ENCODE measurements around the gene TRPV6. TPM values are rescaled to one million over a fixed set of nuclear protein-coding genes. Genes with fewer than 3 reads are reported as not detected.

TRPV6 gene
- total RNA-seq, 6 experiments from 2014 or later = not detected

- H3K27ac Mint-ChIP-seq = no peak overlapping the region
- no peak for DNase-seq
- TF ChIP-seq, protein P1, sequence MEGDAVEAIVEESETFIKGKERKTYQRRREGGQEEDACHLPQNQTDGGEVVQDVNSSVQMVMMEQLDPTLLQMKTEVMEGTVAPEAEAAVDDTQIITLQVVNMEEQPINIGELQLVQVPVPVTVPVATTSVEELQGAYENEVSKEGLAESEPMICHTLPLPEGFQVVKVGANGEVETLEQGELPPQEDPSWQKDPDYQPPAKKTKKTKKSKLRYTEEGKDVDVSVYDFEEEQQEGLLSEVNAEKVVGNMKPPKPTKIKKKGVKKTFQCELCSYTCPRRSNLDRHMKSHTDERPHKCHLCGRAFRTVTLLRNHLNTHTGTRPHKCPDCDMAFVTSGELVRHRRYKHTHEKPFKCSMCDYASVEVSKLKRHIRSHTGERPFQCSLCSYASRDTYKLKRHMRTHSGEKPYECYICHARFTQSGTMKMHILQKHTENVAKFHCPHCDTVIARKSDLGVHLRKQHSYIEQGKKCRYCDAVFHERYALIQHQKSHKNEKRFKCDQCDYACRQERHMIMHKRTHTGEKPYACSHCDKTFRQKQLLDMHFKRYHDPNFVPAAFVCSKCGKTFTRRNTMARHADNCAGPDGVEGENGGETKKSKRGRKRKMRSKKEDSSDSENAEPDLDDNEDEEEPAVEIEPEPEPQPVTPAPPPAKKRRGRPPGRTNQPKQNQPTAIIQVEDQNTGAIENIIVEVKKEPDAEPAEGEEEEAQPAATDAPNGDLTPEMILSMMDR (IDR thresholded peaks at IDR 0.05) = no peak
- H3K4me1 Mint-ChIP-seq (ENCODE audit: low read depth) = no peaks in the 10 kb centered on the region
- no peaks in the 10 kb centered on the region for H3K36me3 Mint-ChIP-seq (ENCODE audit: low read depth)
- no peak overlapping the region for H3K4me3 Mint-ChIP-seq
- H3K27me3 Mint-ChIP-seq (ENCODE audit: insufficient read depth) = peaks cover 7% of the 10 kb centered on the region; the same call in 1 of the 2 replicates
- peaks cover 3% of the 10 kb centered on the region; the same call in 1 of the 2 replicates for H3K9me3 Mint-ChIP-seq
Measured at GRCh38 chr7:142919656-142920055, 34.1 kb upstream of the TRPV6 start.

DNA sequence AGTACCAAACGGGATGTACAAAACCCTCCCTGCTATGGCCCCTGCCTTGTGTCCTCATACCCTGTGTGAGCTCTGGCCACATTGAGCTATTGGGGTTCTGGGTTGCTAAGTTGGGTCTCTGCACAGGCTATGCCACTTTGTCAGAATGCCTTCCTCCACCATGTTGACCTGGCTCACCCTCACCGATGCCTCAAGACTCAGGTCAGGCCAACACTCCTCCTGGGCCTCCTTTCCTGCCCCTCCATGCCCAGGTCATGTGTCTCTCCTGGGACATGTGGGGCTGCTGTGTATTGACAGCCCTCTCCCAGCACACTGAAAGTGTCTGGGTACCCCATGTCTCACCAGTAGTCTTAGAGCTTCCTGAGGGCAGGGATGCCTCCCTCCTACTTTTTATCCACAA is 33.4 kb upstream of the TRPV6 start:
- TF ChIP-seq, protein P1 (IDR thresholded peaks at IDR 0.05) = no peak
- Mint-ChIP-seq H3K27ac (no peak overlapping the region), H3K9me3 (peaks cover 3% of the 10 kb centered on the region; the same call in 1 of the 2 replicates), H3K36me3 (ENCODE audit: low read depth) (no peaks in the 10 kb centered on the region), H3K27me3 (ENCODE audit: insufficient read depth) (peaks cover 7% of the 10 kb centered on the region), H3K4me1 (ENCODE audit: low read depth) (no peaks in the 10 kb centered on the region), H3K4me3 (no peak overlapping the region)
- no peak for DNase-seq

DNA sequence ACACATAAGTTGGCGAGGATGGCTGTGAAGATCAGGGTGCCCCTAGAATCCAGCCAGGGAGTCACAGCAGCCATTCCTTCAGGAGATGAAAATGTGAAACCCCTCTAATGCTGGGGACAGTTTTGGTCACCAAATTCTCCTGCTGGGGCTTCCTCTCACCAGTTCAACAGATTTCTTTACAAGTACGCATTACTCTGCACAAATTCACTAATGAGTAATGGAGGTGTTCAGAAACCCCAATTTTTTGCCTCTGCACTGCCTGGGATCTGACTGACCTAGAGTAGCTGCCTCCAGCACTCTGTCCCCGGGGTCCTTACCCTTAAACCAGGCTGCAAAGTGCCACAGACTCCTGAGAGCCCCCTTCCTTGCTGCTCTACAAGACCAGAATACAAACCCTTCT is 31.9 kb upstream of the TRPV6 start:
- TF ChIP-seq, protein P1 (IDR thresholded peaks at IDR 0.05) = no peak

DNA sequence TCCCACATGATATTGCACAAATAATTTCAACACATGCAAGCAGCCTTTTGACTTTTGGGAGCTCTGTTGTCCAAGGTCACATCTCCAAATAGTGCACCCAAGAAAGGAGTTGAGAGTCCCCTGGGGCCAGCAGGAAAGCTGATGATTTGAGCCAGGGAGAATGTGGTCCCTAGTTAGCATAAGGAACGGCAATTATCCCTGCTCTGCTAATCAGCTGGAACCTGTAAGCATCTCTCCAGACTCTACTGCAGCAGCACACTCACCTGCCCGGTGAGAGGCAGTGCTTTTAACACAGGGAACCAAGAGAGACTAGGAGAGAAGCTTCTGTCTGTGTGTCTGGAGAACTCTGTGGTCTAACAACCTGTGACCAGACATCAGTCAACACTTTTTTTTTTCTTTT is 31.0 kb upstream of the TRPV6 start:
- Mint-ChIP-seq H3K36me3 (ENCODE audit: low read depth) (no peaks in the 10 kb centered on the region), H3K4me1 (ENCODE audit: low read depth) (no peaks in the 10 kb centered on the region), H3K9me3 (peaks cover 3% of the 10 kb centered on the region; the same call in 1 of the 2 replicates), H3K27me3 (ENCODE audit: insufficient read depth) (peaks cover 12% of the 10 kb centered on the region), H3K4me3 (no peak overlapping the region), H3K27ac (no peak overlapping the region)
- DNase-seq = no peak
- TF ChIP-seq, protein P1 (IDR thresholded peaks at IDR 0.05) = no peak

More for the DNA sequence above, 31.9 kb upstream of the TRPV6 start:
- peaks cover 8% of the 10 kb centered on the region for H3K27me3 Mint-ChIP-seq (ENCODE audit: insufficient read depth)
- no peaks in the 10 kb centered on the region for H3K4me1 Mint-ChIP-seq (ENCODE audit: low read depth)
- H3K9me3 Mint-ChIP-seq = peaks cover 3% of the 10 kb centered on the region; the same call in 1 of the 2 replicates
- H3K4me3 Mint-ChIP-seq = no peak overlapping the region
- H3K27ac Mint-ChIP-seq = no peak overlapping the region
- no peak for DNase-seq
- no peaks in the 10 kb centered on the region for H3K36me3 Mint-ChIP-seq (ENCODE audit: low read depth)

GRCh38 chr7:142915315-142915714 is 29.8 kb upstream of the TRPV6 start:
- no peak overlapping the region for H3K4me3 Mint-ChIP-seq
- no peaks in the 10 kb centered on the region for H3K36me3 Mint-ChIP-seq (ENCODE audit: low read depth)
- H3K4me1 Mint-ChIP-seq (ENCODE audit: low read depth) = no peaks in the 10 kb centered on the region
- no peak overlapping the region for H3K27ac Mint-ChIP-seq
- TF ChIP-seq, protein P1 (IDR thresholded peaks at IDR 0.05) = no peak
- H3K27me3 Mint-ChIP-seq (ENCODE audit: insufficient read depth) = peaks cover 13% of the 10 kb centered on the region
- H3K9me3 Mint-ChIP-seq = no peaks in the 10 kb centered on the region
- DNase-seq = no peak

GRCh38 chr7:142914121-142914520 is 28.6 kb upstream of the TRPV6 start:
- TF ChIP-seq, protein P1 (IDR thresholded peaks at IDR 0.05) = no peak
- no peak overlapping the region for H3K27ac Mint-ChIP-seq
- DNase-seq = no peak
- H3K36me3 Mint-ChIP-seq (ENCODE audit: low read depth) = no peaks in the 10 kb centered on the region
- no peak overlapping the region for H3K4me3 Mint-ChIP-seq
- H3K9me3 Mint-ChIP-seq = no peaks in the 10 kb centered on the region
- H3K27me3 Mint-ChIP-seq (ENCODE audit: insufficient read depth) = peaks cover 11% of the 10 kb centered on the region
- H3K4me1 Mint-ChIP-seq (ENCODE audit: low read depth) = no peaks in the 10 kb centered on the region
